C1 segment of cervical spinal cord (tissue), 14 donors: ENCODE measurements around the gene CCDC57.

Experiments
- DNase-seq, 14 donors: peaks; one replicate each; lab custom pipeline; 2025; lab: John Stamatoyannopoulos, UW

Gene CCDC57

GRCh38 chr17:82063424-82064415 is 148.9 kb downstream of the CCDC57 start:
- no peak for DNase-seq

GRCh38 chr17:82062984-82063368 is 149.7 kb downstream of the CCDC57 start:
- no peak for DNase-seq

- DNase-seq = no peak
Measured at GRCh38 chr17:82062076-82062983, 150.3 kb downstream of the CCDC57 start.

- DNase-seq = no peak
Measured at GRCh38 chr17:82061047-82061925, 151.4 kb downstream of the CCDC57 start.

- no peak for DNase-seq
Measured at GRCh38 chr17:82060614-82061013, 152.0 kb downstream of the CCDC57 start.

- DNase-seq = no peak
Measured at GRCh38 chr17:82060001-82060380, 152.7 kb downstream of the CCDC57 start.

GRCh38 chr17:82059272-82060000 is 153.2 kb downstream of the CCDC57 start:
- no peak for DNase-seq

GRCh38 chr17:82058855-82059249 is 153.8 kb downstream of the CCDC57 start:
- no peak for DNase-seq

- DNase-seq = no peak
Measured at GRCh38 chr17:82058230-82058854, 154.3 kb downstream of the CCDC57 start.

- no peak for DNase-seq
Measured at GRCh38 chr17:82056729-82057621, 155.7 kb downstream of the CCDC57 start.

GRCh38 chr17:82055965-82056728 is 156.5 kb downstream of the CCDC57 start:
- no peak for DNase-seq

GRCh38 chr17:82055023-82055964 is 157.3 kb downstream of the CCDC57 start:
- no peak for DNase-seq

- no peak for DNase-seq
Measured at GRCh38 chr17:82054351-82055022, 158.2 kb downstream of the CCDC57 start.

GRCh38 chr17:82053556-82054263 is 158.9 kb downstream of the CCDC57 start:
- DNase-seq = no peak

- DNase-seq = no peak
Measured at GRCh38 chr17:82053130-82053529, 159.5 kb downstream of the CCDC57 start.

- DNase-seq = no peak
Measured at GRCh38 chr17:82052638-82053059, 160.0 kb downstream of the CCDC57 start.
